Measurements from ENCODE around the gene IGFALS. TPM values are rescaled to one million over a fixed set of nuclear protein-coding genes. Genes with fewer than 3 reads are reported as not detected.

Gene IGFALS
- total and polyA plus RNA-seq, 2 donors (not counting 3 experiments of a cell fraction or from before 2014, with no cell fraction given) = not detected

GRCh38 chr16:1762879-1763520 is 30.5 kb downstream of the IGFALS start:
- CTCF ChIA-PET = interaction anchor here (0.9 kb wide), 1 partner anchor 59 kb away, joined by 3 read pairs; no protein-coding TSS in a partner anchor
- H3K27ac ChIP-seq (ENCODE audit: insufficient read depth, low read depth, low read length) = no peak overlapping the region
- POLR2A ChIA-PET = no interaction called here
- H3K4me3 ChIP-seq (replicated peaks in 1 of 3; ENCODE audit: insufficient read depth in 1 of 3, low read depth in 1 of 3, low read length in 3 of 3) = no peak overlapping the region
- FAIRE-seq (no peak), DNase-seq (ENCODE audit: low read depth, low spot score) (no peak)
- no peaks in the 10 kb centered on the region for H3K27me3 ChIP-seq (ENCODE audit: control insufficient read depth in 2 of 2, insufficient read depth in 2 of 2, low read length in 2 of 2)
- H3K9ac ChIP-seq (replicated peaks; ENCODE audit: extremely low read depth, insufficient read depth, low read length) = no peak overlapping the region
- no peak overlapping the region for H2AFZ ChIP-seq (ENCODE audit: low read depth, low read length)
- no peaks in the 10 kb centered on the region for H3K9me1 ChIP-seq (replicated peaks; ENCODE audit: control insufficient read depth, extremely low read depth, insufficient read depth, low read length)
- dilution Hi-C loops (cut with MboI; ENCODE audit: extremely low pct_ligation_motif_present, low sequenced_read_pairs) = no loop called here
- no TSS peak for BruUV-seq (replicated peaks)
- TF ChIP-seq POLR2AphosphoS5 (IDR thresholded peaks at IDR 0.05; ENCODE audit: insufficient read depth, low read depth, low read length) (no peak), JUN (IDR thresholded peaks at IDR 0.05; ENCODE audit: borderline replicate concordance, insufficient read depth, insufficient read length, low read depth) (no peak), MYC (IDR thresholded peaks at IDR 0.05; ENCODE audit: low read depth, low read length) (no peak), POLR2A (IDR thresholded peaks at IDR 0.05; ENCODE audit: low read depth, low read length) (no peak), EZH2 (IDR thresholded peaks at IDR 0.05; ENCODE audit: borderline replicate concordance, low read depth, low read length, severe bottlenecking) (no peak), FOS (IDR thresholded peaks at IDR 0.05; ENCODE audit: borderline replicate concordance, insufficient read depth, low read length) (no peak), GATA2 (IDR thresholded peaks at IDR 0.05; ENCODE audit: insufficient read depth, insufficient read length, low read depth, low read length) (no peak)
- TF ChIP-seq, protein P1, sequence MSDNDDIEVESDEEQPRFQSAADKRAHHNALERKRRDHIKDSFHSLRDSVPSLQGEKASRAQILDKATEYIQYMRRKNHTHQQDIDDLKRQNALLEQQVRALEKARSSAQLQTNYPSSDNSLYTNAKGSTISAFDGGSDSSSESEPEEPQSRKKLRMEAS (IDR thresholded peaks at IDR 0.05; ENCODE audit: insufficient read depth, insufficient read length) = no peak
- TF ChIP-seq, protein P2, sequence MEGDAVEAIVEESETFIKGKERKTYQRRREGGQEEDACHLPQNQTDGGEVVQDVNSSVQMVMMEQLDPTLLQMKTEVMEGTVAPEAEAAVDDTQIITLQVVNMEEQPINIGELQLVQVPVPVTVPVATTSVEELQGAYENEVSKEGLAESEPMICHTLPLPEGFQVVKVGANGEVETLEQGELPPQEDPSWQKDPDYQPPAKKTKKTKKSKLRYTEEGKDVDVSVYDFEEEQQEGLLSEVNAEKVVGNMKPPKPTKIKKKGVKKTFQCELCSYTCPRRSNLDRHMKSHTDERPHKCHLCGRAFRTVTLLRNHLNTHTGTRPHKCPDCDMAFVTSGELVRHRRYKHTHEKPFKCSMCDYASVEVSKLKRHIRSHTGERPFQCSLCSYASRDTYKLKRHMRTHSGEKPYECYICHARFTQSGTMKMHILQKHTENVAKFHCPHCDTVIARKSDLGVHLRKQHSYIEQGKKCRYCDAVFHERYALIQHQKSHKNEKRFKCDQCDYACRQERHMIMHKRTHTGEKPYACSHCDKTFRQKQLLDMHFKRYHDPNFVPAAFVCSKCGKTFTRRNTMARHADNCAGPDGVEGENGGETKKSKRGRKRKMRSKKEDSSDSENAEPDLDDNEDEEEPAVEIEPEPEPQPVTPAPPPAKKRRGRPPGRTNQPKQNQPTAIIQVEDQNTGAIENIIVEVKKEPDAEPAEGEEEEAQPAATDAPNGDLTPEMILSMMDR (IDR thresholded peaks at IDR 0.05; ENCODE audit: extremely low read depth in 1 of 2, insufficient read depth in 1 of 2, low read depth in 1 of 2, low read length in 2 of 2) = no peak
- peaks cover 5 to 58% of the 10 kb centered on the region in 2 experiments for H3K36me3 ChIP-seq (ENCODE audit: control insufficient read depth in 2 of 2, extremely low read depth in 1 of 2, insufficient read depth in 2 of 2, low read length in 2 of 2)
- H4K20me1 ChIP-seq (replicated peaks; ENCODE audit: control insufficient read depth, extremely low read depth, insufficient read depth, low read length) = no peaks in the 10 kb centered on the region
- H3K4me1 ChIP-seq (ENCODE audit: control insufficient read depth, extremely low read depth, insufficient read depth, low read length) = no peaks in the 10 kb centered on the region
- H3K79me2 ChIP-seq (ENCODE audit: control insufficient read depth, insufficient read depth, low read length) = no peaks in the 10 kb centered on the region
- no peaks in the 10 kb centered on the region for H3K9me3 ChIP-seq (replicated peaks; ENCODE audit: control insufficient read depth, insufficient read depth, low read length)
- intact Hi-C loops (cut with micrococcal nuclease) = no loop called here
- H3K4me2 ChIP-seq (ENCODE audit: insufficient read depth, low read length) = no peak overlapping the region

Data from endothelial cell of umbilical vein (primary cell).